ENCODE data around the gene DCTN3.
A peak's percentile ranks its signal among the peaks of the same experiment; 100 is the strongest.

DCTN3 gene

GRCh38 chr9:34590381-34591247 lies 29.7 kb downstream of the DCTN3 start:
- peak; percentile 20 to 42 for DNase-seq

- no peak for DNase-seq
Measured at GRCh38 chr9:34589636-34590380, 30.5 kb downstream of the DCTN3 start, which contains the start of gene CNTFR. CNTFR (minus strand) TSS chr9:34589724; CDS start chr9:34568981, 20,743 bp downstream.

- no peak for DNase-seq
Measured at GRCh38 chr9:34588671-34589635, 31.3 kb downstream of the DCTN3 start.

GRCh38 chr9:34587271-34587670 lies 33.0 kb downstream of the DCTN3 start:
- DNase-seq = no peak

GRCh38 chr9:34585946-34586669 lies 34.2 kb downstream of the DCTN3 start:
- no peak for DNase-seq

GRCh38 chr9:34584970-34585369 lies 35.3 kb downstream of the DCTN3 start:
- DNase-seq = no peak

- DNase-seq = no peak
Measured at GRCh38 chr9:34582787-34583186, 37.5 kb downstream of the DCTN3 start.

GRCh38 chr9:34581318-34581717 lies 39.0 kb downstream of the DCTN3 start:
- DNase-seq = no peak

- DNase-seq = no peak
Measured at GRCh38 chr9:34580358-34580757, 39.9 kb downstream of the DCTN3 start.

- no peak for DNase-seq
Measured at GRCh38 chr9:34579808-34580163, 40.5 kb downstream of the DCTN3 start.

- DNase-seq = no peak
Measured at GRCh38 chr9:34579104-34579807, 41.0 kb downstream of the DCTN3 start.

GRCh38 chr9:34578241-34579103 lies 41.8 kb downstream of the DCTN3 start:
- no peak for DNase-seq

GRCh38 chr9:34577400-34578240 lies 42.7 kb downstream of the DCTN3 start:
- no peak for DNase-seq

GRCh38 chr9:34576597-34577399 lies 43.5 kb downstream of the DCTN3 start:
- no peak for DNase-seq

GRCh38 chr9:34575862-34576596 lies 44.3 kb downstream of the DCTN3 start:
- DNase-seq = no peak

GRCh38 chr9:34575241-34575640 lies 45.1 kb downstream of the DCTN3 start:
- DNase-seq = no peak

GRCh38 chr9:34574571-34574970 lies 45.7 kb downstream of the DCTN3 start:
- DNase-seq = no peak
